ENCODE data around the gene GSPT2. TPM values are rescaled to one million over a fixed set of nuclear protein-coding genes. Genes with fewer than 3 reads are reported as not detected.

GSPT2 gene
- total RNA-seq, 1 donor from 2014 or later, result 6.9 TPM

Other genes with a start within 250 kb of the GSPT2 start
- gene NUDT11, start 246.8 kb upstream of the GSPT2 start, total RNA-seq, result not detected
- not detected for gene CENPVL3, start 124.5 kb upstream of the GSPT2 start, total RNA-seq
- not detected for gene CENPVL2, start 60.6 kb upstream of the GSPT2 start, total RNA-seq
- gene CENPVL1, start 32.9 kb upstream of the GSPT2 start, total RNA-seq, result not detected
- 54.8 TPM for gene MAGED1, start 150.2 kb downstream of the GSPT2 start, total RNA-seq